ENCODE data around the gene GSK3B.

The GSK3B gene

DNA sequence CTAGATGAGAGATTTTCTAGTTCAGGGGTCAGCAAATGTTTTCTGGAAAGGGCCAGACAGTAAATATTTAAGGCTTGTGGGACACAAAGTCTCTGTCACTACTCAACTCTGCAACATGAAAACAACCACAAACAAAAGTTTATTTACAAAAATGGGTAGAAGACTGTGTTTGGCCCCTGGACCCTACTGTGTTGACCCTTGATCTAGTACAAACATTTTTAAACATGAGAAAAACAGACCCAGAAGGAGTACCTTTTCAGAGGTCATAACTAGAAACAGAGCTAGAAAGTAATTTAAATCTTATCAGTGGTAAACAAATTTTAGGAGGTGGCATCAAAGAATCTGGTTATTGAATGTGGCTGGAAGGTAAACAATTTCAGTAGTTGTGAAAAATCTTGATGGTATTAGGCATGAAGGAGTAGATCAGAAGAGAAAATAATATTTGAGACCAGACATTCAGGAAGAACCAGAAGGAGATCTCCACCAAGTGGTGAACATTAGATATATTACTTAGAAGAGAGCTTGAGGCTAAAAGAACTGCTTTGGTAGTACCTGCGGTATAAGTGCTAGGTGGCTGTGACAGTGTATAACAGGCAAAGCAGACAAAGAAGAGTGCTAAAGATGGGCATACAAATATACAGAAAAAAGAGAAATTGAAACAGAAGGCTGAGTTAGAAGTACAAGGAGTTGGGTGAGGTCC, 210.6 kb downstream of the GSK3B start:
- DNase-seq (ENCODE audit: low spot score): no peak

DNA sequence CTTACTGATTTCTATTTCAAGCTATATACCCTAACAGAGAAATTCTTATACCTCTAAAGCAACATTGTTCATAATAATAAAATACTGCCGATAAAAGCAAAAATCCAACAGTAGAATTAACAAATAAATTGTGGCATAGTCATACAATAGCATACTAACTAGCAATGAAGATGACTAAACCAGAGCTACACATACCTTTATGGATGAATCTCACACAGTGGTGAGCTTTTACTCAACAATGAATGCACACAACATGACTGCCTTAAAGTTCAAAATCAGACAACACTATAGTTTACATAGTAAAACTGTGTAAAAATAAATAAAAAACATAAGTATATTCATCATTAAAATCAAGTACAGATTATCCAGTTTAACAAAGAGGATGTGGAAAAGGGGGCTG, 213.3 kb downstream of the GSK3B start:
- no peak for DNase-seq (ENCODE audit: low spot score)

DNA sequence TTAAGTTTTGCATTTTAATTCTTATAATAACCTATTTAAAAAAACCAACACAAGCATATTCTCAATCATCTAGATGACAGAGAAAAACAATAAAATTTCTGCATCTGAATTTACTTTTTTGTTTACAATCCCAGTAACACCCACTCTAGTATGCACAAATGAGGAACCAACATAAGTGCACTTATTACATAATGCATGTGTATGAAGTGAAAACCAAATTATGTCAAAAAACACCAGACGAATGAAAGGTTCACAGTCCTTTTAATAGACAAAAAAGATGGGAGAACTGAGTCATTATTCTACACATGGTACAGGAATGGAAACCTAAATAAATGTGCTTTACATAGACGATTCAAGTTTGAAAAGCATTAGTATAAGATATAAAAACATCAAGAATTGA, 220.6 kb downstream of the GSK3B start:
- DNase-seq (ENCODE audit: low spot score): no peak

DNA sequence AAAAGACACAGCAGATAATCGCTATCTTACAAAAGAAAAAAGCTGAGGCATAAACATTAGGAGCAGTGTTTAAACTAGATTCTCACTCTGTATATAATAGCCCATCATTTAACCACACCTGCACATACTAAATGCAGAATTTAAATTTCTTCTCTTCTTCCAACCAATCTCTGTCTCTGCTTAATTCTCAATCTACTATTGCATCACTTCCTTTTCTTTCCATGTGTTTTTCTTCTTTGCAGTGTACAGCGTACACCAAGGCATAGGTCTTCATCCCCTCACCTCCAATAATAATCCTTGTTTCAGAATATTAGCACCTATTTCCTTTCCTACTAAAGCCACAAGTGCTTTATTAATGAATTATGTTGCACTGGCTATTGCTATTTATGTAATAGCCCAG, 221.5 kb downstream of the GSK3B start:
- no peak for DNase-seq (ENCODE audit: low spot score)

GRCh38 chr3:119871571-119871970, 222.7 kb downstream of the GSK3B start:
- no peak for DNase-seq (ENCODE audit: low spot score)

DNA sequence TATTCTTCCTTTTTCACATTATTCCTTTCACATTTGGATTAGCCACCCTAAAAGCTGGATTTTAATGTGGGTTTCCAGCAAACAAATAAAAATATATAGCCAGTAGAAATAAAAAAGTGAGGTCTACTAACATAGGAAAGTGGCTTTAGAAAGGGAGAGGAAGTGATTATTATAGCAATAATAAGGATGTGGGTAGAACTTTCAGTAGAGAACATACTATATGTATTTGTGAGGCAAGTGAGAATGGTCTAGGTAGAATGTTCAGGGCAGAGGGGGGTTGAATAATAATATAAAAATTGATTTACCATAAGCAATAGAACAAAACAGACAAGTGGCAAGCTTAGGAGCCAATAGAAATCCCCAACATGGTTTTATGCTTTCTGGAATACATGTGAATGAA, 223.7 kb downstream of the GSK3B start:
- DNase-seq (ENCODE audit: low spot score): no peak

DNA sequence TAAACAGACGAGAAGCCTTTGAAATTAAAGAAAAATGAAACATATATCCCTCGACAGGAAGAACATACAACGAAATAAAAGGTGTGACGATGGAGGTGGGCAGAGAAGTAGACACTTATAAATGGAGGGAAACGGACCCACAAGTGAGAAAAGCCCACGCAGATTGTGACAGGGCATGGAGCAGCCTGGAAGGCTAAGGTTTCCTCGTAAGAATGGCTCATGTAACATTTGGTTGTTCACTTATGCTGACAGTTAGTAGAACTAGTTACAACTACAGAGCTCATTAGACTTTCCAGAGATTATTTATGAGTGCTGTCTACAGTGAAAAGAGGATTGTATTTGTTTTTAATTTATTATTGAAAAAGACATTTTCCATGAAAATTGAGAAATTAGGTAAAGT, 229.8 kb downstream of the GSK3B start:
- no peak for DNase-seq (ENCODE audit: low spot score)

DNA sequence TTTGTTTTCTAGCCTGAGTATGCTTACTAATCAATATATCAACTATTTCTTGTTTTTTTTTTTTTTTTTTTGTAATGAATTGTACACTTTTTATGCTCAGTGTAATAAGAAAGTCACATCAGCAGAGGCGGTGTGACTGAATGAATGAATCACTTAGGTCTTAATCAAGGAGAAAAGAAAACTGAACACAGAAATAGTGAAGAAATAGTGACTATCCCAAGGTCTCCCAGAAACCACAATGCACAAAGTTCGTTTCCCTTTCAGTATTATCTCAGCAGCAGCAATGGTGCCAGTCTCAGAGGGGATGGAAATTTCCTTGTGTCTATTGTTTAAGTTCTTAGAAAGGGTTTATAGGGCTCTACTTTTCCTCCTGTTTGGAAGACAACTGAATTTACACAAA, 231.6 kb downstream of the GSK3B start:
- no peak for DNase-seq (ENCODE audit: low spot score)

- DNase-seq (ENCODE audit: low spot score): no peak
These were observed 232.6 kb downstream of the GSK3B start for GRCh38 chr3:119861681-119862080.

DNA sequence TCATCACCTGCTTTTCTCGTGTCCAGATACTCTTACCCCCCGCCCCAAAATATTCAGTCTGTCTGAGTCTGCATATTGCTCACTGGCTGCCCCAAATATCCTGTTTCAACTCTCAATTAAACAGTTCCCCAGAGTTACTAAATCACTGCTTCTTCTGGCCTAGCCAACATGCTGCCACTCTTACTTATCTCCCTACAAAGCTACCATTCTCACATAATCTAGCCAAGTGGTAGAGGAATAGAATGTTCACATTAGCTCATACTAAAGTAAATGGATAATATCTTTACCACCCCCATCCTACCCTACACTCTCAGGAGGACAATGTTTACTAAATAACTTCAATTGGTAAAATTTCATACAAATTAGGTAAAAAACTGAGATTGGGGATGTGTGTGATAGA, 234.5 kb downstream of the GSK3B start:
- no peak for DNase-seq (ENCODE audit: low spot score)

GRCh38 chr3:119858957-119859356, 235.3 kb downstream of the GSK3B start:
- DNase-seq (ENCODE audit: low spot score): no peak

- no peak for DNase-seq (ENCODE audit: low spot score)
These were observed 237.6 kb downstream of the GSK3B start for GRCh38 chr3:119856695-119857094.

DNA sequence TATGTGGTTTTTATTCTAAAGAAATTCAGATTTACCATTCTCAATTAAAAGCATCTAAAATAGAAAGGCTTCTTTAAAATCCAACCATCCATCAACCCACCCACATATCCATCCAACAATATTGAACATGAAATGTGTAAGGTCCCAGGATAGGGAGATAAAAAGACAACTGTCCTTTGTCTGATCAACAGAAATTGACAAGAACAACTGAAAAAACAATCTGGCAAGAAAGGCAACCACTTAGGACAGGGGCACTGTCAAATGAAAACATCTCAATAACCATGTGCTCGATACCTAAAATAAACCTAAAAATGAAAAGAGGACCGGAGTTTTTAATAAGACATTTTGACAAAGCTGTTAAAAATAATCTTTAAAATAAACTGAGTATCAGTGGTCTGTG, 245.1 kb downstream of the GSK3B start:
- no peak for DNase-seq (ENCODE audit: low spot score)

GRCh38 chr3:119841808-119842471, 252.3 kb downstream of the GSK3B start:
- no peak for DNase-seq (ENCODE audit: low spot score)

GRCh38 chr3:119835556-119835955, 258.7 kb downstream of the GSK3B start:
- DNase-seq (ENCODE audit: low spot score): no peak

DNA sequence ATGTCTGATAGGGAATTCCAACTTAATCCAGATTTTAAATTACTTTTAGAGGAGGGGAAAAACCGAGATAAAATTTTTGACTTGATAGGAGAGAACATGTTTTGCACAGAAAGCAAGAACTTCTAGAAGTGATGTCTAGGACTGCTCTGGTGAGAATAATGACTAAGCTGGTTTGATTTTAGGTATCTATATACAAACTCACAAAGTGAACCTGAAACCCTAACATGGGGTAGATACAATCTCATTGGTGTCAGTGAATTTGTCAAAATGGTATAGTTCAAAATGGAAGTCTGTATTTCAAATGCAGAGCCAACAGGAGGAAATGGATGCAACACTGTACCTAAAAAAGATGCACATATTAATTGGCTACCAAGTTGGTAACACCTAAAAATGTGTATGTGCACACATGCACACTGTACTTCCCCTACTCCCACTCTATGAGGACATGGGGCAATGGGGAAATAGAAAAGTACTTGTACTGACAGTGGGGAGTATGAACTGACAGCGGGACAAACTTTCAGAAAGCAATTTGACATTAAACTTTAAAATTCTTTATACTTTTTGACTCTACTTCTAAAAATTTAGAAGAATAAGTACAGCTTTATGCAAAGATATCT, 259.4 kb downstream of the GSK3B start:
- DNase-seq (ENCODE audit: low spot score): no peak

GRCh38 chr3:119831941-119832371, 262.3 kb downstream of the GSK3B start:
- DNase-seq (ENCODE audit: low spot score): peak; percentile 69

DNA sequence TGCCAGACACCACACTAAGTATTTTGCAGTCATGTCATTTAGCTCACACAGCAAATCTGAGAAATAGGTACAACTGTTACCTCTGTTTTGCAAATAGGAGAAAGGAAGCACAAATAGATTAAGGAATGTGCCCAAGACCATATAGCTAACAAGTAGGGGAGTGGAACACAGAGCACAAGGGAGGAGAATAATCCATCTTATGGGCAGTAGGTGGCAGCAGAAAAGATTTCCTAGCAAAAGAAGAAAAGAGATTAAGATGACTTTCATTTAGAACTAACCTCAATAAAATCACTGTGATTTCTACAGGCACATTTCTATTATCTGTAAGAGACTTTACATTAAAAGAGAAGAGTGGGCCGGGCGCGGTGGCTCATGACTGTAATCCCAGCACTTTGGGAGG, 263.2 kb downstream of the GSK3B start:
- DNase-seq (ENCODE audit: low spot score): no peak

- DNase-seq (ENCODE audit: low spot score): no peak
These were observed 264.8 kb downstream of the GSK3B start for GRCh38 chr3:119829420-119829819.

DNA sequence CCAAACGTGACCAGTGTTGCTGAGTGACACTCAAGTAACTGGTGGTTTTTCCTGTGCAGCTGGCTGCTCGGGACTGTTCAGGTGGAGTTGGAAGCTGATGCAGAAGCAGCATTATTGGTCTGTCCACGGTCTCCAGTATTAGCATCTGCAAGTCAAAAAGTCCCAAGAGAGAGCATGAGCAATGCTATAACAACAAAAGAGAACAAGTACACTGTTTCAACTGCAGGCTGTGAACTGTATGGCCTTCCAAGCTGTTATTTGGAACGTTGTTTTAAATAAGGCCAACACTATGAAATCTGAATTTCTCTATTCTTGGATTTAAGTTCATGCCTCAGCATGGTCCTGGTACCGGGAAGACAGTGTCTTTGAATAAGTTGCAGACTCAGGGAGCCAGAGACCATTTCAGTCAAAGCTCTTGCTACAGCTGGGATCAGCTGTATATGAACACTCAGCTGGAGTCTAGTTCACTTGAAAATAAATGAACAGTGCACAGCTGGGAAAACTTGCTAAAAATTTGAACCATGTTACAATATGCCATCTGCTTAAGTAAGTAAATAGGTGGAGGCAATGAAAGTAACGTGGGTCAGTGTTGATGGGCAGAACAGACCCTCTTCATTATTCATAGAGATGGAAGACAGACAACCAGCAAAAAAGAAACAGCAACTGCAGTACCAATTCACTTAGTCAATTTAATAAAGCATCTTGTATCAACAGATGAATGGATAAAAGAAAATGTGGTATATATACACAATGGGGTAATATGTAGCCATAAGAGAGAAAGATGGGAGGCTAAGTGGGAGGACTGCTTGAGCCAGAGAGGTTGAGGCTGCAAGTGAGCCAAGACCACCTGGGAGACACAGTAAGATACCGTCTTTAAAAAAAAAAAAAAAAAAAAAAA, 267.3 kb downstream of the GSK3B start:
- DNase-seq (ENCODE audit: low spot score): no peak

DNA sequence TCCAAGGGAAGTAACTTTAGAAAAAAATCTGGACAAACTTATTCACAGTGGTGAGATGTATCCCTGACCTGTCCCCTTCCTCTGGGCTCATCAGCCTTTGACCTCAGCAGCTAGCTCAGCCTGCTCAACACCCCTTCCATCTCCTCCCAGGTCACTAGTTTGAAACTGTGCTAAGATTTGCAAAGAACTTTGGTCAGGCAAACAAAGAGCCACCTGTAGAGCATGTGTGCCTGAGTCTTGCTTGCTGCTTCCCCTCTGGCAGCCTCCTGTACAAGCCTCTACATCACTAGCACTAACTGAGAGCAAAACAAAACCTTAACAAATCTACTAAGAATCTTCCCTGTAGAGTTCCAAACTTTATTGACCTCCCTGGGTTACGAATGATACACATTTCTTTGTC, 268.4 kb downstream of the GSK3B start:
- no peak for DNase-seq (ENCODE audit: low spot score)

DNA sequence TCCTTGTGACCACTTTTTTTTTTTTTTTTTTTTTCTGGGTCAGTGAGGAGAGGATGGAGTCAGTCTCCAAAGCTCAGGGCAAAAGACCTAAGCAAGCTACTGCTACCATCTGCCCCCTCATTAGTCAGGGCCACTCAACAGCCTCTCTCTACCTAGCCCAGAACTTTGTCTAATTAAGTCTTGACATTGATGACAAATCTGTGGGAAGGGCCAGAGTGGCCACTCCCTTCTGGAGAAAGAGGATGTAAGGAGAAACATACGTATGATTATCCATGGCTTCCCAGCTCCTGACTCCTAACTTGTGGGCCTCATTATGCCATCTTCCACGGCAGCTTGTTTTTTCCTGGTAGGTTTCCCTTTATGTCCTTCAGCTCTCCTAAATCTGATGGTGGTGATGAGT, 274.4 kb downstream of the GSK3B start:
- DNase-seq (ENCODE audit: low spot score): no peak

- no peak for DNase-seq (ENCODE audit: low spot score)
These were observed 275.3 kb downstream of the GSK3B start for GRCh38 chr3:119818937-119819336.
